ENCODE results near the gene ZFP2. TPM values are rescaled to one million over a fixed set of nuclear protein-coding genes. Genes with fewer than 3 reads are reported as not detected.
"Not testable (repeated sequence)": the region's sequence is repeated elsewhere in the genome, so short reads cannot be mapped to it uniquely, and the experiment has no call there.

The ZFP2 gene
- polyA plus RNA-seq, 3 donors = 0.19 TPM; not detected in 2

DNA sequence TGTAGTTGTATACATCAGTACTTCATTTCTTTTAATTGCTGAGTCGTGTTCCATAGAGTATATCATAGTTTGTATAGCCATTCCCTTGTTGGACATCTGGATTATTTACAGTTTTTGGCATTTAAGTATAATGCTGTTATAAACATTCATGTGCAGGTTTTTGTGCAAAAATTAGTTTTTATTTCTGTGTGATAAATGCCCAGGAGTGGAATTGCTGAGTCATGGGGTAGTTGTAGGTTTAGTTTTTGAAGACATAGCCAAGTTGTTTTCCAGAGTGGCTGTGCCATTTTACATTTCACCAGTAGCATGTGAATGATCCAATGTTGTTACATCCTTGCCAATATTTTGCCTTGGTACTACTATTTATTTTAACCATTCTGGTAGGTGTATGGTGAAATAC is 23.4 kb upstream of the ZFP2 start:
- Histone ChIP-seq H3K9me3 (replicated peaks in 1 of 2; ENCODE audit: control insufficient read depth in 1 of 2, insufficient read depth in 1 of 2, low read length in 2 of 2) (peaks cover 73 to 91% of the 10 kb centered on the region in 2 donors), H4K20me1 (ENCODE audit: insufficient read depth, low read length) (no peaks in the 10 kb centered on the region), H3K27me3 (ENCODE audit: control insufficient read depth in 2 of 2, insufficient read depth in 2 of 2, low read length in 2 of 2) (no peaks in the 10 kb centered on the region), H3K9ac (ENCODE audit: insufficient read depth, low read length, poor library complexity, severe bottlenecking) (no peak overlapping the region), H3K79me2 (ENCODE audit: insufficient read depth, low read length) (no peaks in the 10 kb centered on the region), H2AFZ (ENCODE audit: insufficient read depth, low read depth, low read length, poor library complexity, severe bottlenecking) (no peak overlapping the region), H3K4me3 (replicated peaks in 1 of 3; ENCODE audit: low read depth in 2 of 3, low read length in 3 of 3) (no peak overlapping the region), H3K27ac (ENCODE audit: low read depth in 1 of 2, low read length in 2 of 2) (no peak overlapping the region), H3K36me3 (replicated peaks in 1 of 2; ENCODE audit: control insufficient read depth in 1 of 2, insufficient read depth in 2 of 2, low read length in 2 of 2) (peaks cover 70 to 97% of the 10 kb centered on the region in 2 donors), H3K4me2 (replicated peaks; ENCODE audit: extremely low read depth, low read length, poor library complexity, severe bottlenecking) (no peak overlapping the region), H3K4me1 (ENCODE audit: control insufficient read depth in 1 of 2, insufficient read depth in 2 of 2, low read length in 2 of 2) (no peaks in the 10 kb centered on the region)
- no peak for TF ChIP-seq CTCF (IDR thresholded peaks at IDR 0.05)
- H3K27ac Mint-ChIP-seq = no peak overlapping the region
- H3K9me3 Mint-ChIP-seq = peaks cover 82 to 96% (median 89%) of the 10 kb centered on the region in 7 donors
- no peaks in the 10 kb centered on the region for H3K27me3 Mint-ChIP-seq (ENCODE audit: low read depth in 3 of 3)
- H3K4me1 Mint-ChIP-seq = no peaks in the 10 kb centered on the region
- WGBS (ENCODE audit: insufficient coverage) = no CpG with 5 or more reads among the region's 1 CpG
- no peak for DNase-seq
- intact Hi-C loops (cut with micrococcal nuclease) = no loop called here
- H3K4me3 Mint-ChIP-seq = no peak overlapping the region
- peaks cover 95 to 100% of the 10 kb centered on the region in 2 donors for H3K36me3 Mint-ChIP-seq

- H3K4me3 ChIP-seq (replicated peaks in 1 of 3; ENCODE audit: low read depth in 2 of 3, low read length in 3 of 3) = peak overlapping the region in 1 of 3 experiments; percentile 34
- H3K9me3 Mint-ChIP-seq = peaks cover 61 to 96% (median 89%) of the 10 kb centered on the region in 7 donors
- H3K4me3 Mint-ChIP-seq; H3K27me3 ChIP-seq (ENCODE audit: control insufficient read depth in 2 of 2, insufficient read depth in 2 of 2, low read length in 2 of 2); H4K20me1 ChIP-seq (ENCODE audit: insufficient read depth, low read length); intact Hi-C loops (cut with micrococcal nuclease); H3K27ac Mint-ChIP-seq; H3K4me1 ChIP-seq (ENCODE audit: control insufficient read depth in 1 of 2, insufficient read depth in 2 of 2, low read length in 2 of 2); H3K27ac ChIP-seq (ENCODE audit: low read depth in 1 of 2, low read length in 2 of 2); H3K9ac ChIP-seq (ENCODE audit: insufficient read depth, low read length, poor library complexity, severe bottlenecking); H3K4me2 ChIP-seq (replicated peaks; ENCODE audit: extremely low read depth, low read length, poor library complexity, severe bottlenecking); H3K27me3 Mint-ChIP-seq (ENCODE audit: low read depth in 3 of 3); DNase-seq; H3K4me1 Mint-ChIP-seq; H3K79me2 ChIP-seq (ENCODE audit: insufficient read depth, low read length); H2AFZ ChIP-seq (ENCODE audit: insufficient read depth, low read depth, low read length, poor library complexity, severe bottlenecking): not testable (repeated sequence)
- peaks cover 56 to 83% of the 10 kb centered on the region in 2 donors for H3K36me3 Mint-ChIP-seq
- H3K9me3 ChIP-seq (replicated peaks in 1 of 2; ENCODE audit: control insufficient read depth in 1 of 2, insufficient read depth in 1 of 2, low read length in 2 of 2) = peaks cover 49 to 98% of the 10 kb centered on the region in 2 donors
- no CpG with 5 or more reads among the region's 4 CpGs for WGBS (ENCODE audit: insufficient coverage)
- peaks cover 36 to 98% of the 10 kb centered on the region in 2 donors for H3K36me3 ChIP-seq (replicated peaks in 1 of 2; ENCODE audit: control insufficient read depth in 1 of 2, insufficient read depth in 2 of 2, low read length in 2 of 2)
These were observed 12.5 kb upstream of the ZFP2 start for GRCh38 chr5:178883115-178883694.
